Measurements from ENCODE around the gene UNC5C. TPM values are rescaled to one million over a fixed set of nuclear protein-coding genes. Genes with fewer than 3 reads are reported as not detected.

The UNC5C gene
- total and polyA plus RNA-seq, 2 of the 8 experiments (the other 6 are each of a cell fraction or from before 2014, with no cell fraction given): 0.30 to 1.3 TPM

DNA sequence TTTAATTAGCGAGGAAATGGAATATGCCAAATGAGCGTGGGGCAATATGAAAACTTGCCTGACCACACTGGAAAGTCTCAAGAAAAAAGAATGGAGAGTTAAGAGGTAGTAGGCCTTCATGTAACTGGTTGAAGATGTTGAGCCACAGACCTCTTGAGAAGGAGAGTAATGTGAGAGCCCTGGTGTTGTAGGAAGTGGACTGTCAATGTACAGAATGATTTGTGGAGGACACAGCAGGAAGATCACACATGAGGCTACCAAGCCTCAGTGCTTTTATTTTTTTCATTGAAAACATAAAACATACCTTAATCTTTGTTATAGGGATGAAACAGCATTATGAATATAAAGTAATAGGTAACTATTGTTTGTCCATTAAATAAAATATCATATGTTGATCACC is 331.6 kb downstream of the UNC5C start:
- DNase-seq (ENCODE audit: low read depth in 1 of 2, low spot score in 2 of 2) (no peak), FAIRE-seq (no peak)
- H3K14ac ChIP-seq (ENCODE audit: insufficient read length): no peak overlapping the region
- H2BK20ac ChIP-seq (ENCODE audit: low read length): no peak overlapping the region
- no peak overlapping the region for H3K4me3 ChIP-seq (ENCODE audit: extremely low read depth in 1 of 4, insufficient read depth in 2 of 4, low read depth in 3 of 4, low read length in 4 of 4)
- H3K79me2 ChIP-seq (ENCODE audit: control insufficient read depth in 1 of 2, insufficient read depth in 2 of 2, low read length in 2 of 2): no peaks in the 10 kb centered on the region
- no peak overlapping the region for H3K56ac ChIP-seq (replicated peaks; ENCODE audit: insufficient read length, low read depth, low read length)
- H3K23me2 ChIP-seq (ENCODE audit: low read depth, low read length): no peaks in the 10 kb centered on the region
- H3K9me3 ChIP-seq (ENCODE audit: insufficient read depth in 2 of 2, low read depth in 1 of 2, low read length in 1 of 2): no peaks in the 10 kb centered on the region
- H3K18ac ChIP-seq (ENCODE audit: extremely low read depth, low read length): no peak overlapping the region
- ChIA-PET POLR2A (ENCODE audit: partially characterized antibody) (no interaction called here), CTCF (ENCODE audit: partially characterized antibody) (interaction anchor here (1.7 kb wide), 1 partner anchor 12 kb away, joined by 4 read pairs; no protein-coding TSS in a partner anchor)
- no peak overlapping the region for H4K8ac ChIP-seq (ENCODE audit: extremely low read depth, insufficient read depth, low read length)
- H2BK120ac ChIP-seq (replicated peaks; ENCODE audit: low read depth, low read length): no peak overlapping the region
- H4K91ac ChIP-seq (replicated peaks; ENCODE audit: insufficient read length, low read length): no peak overlapping the region
- H3K9ac ChIP-seq (replicated peaks in 1 of 4; ENCODE audit: extremely low read depth in 1 of 4, low read depth in 3 of 4, low read length in 3 of 4): no peak overlapping the region
- no peaks in the 10 kb centered on the region for H3K27me3 ChIP-seq (replicated peaks in 1 of 4; ENCODE audit: control insufficient read depth in 3 of 4, extremely low read depth in 1 of 4, insufficient read depth in 3 of 4, low read length in 3 of 4)
- H3K36me3 ChIP-seq (ENCODE audit: control insufficient read depth in 2 of 4, insufficient read depth in 4 of 4, low read length in 3 of 4): no peaks in the 10 kb centered on the region
- H3K27ac ChIP-seq (ENCODE audit: low read depth, low read length): no peak overlapping the region
- H3K4me1 ChIP-seq (replicated peaks in 1 of 4; ENCODE audit: control insufficient read depth in 3 of 4, insufficient read depth in 4 of 4, low read length in 3 of 4): no peaks in the 10 kb centered on the region
- no peaks in the 10 kb centered on the region for H4K20me1 ChIP-seq (replicated peaks in 1 of 2; ENCODE audit: control insufficient read depth in 1 of 2, insufficient read depth in 2 of 2, low read length in 2 of 2)
- no peak overlapping the region for H2AFZ ChIP-seq (ENCODE audit: low read length)
- H3K79me1 ChIP-seq (ENCODE audit: low read depth, low read length): no peaks in the 10 kb centered on the region
- H3K4ac ChIP-seq (replicated peaks; ENCODE audit: insufficient read length, low read depth, low read length): no peak overlapping the region
- no peak overlapping the region for H4K5ac ChIP-seq (ENCODE audit: insufficient read length, low read depth, low read length)
- H2BK12ac ChIP-seq (ENCODE audit: low read depth, low read length): no peak overlapping the region
- no peak overlapping the region for H2BK15ac ChIP-seq (ENCODE audit: low read length)
- H3K4me2 ChIP-seq (ENCODE audit: insufficient read depth in 1 of 2, low read depth in 2 of 2, low read length in 2 of 2): no peak overlapping the region
- H2AK5ac ChIP-seq (ENCODE audit: low read depth, low read length): no peak overlapping the region
- WGBS, 2 experiments (ENCODE audit: extremely low coverage in 1 of 2, insufficient coverage in 1 of 2, insufficient read length in 1 of 2, insufficient replicate concordance in 2 of 2, low coverage in 1 of 2, low lambda C conversion rate in 2 of 2, missing lambda C conversion rate in 1 of 2): 88% methylated on average over 2 of the region's 2 CpGs; no CpG with 5 or more reads in 1 of the 2 experiments
- no peak overlapping the region for H2BK5ac ChIP-seq (ENCODE audit: low read depth, low read length)
- no peak overlapping the region for H3K23ac ChIP-seq (ENCODE audit: insufficient read length)
- TF ChIP-seq TAF7 (optimal IDR thresholded peaks at IDR 0.05; ENCODE audit: borderline replicate concordance, low read depth, low read length): no peak
- no peak for TF ChIP-seq KDM5A (IDR thresholded peaks at IDR 0.05; ENCODE audit: low read length)
- no peak for TF ChIP-seq GTF2F1 (IDR thresholded peaks at IDR 0.05; ENCODE audit: borderline replicate concordance, low read depth, low read length)
- no peak for TF ChIP-seq ZNF274 (IDR thresholded peaks at IDR 0.05; ENCODE audit: borderline replicate concordance, extremely low read depth, low read length)
- TF ChIP-seq HDAC6 (IDR thresholded peaks at IDR 0.05; ENCODE audit: low read depth, low read length): no peak
- TF ChIP-seq MAFK (IDR thresholded peaks at IDR 0.05; ENCODE audit: low read depth, low read length): no peak
- TF ChIP-seq TEAD4 (IDR thresholded peaks at IDR 0.05; ENCODE audit: low read depth, low read length): no peak
- TF ChIP-seq, protein P1, sequence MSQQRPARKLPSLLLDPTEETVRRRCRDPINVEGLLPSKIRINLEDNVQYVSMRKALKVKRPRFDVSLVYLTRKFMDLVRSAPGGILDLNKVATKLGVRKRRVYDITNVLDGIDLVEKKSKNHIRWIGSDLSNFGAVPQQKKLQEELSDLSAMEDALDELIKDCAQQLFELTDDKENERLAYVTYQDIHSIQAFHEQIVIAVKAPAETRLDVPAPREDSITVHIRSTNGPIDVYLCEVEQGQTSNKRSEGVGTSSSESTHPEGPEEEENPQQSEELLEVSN (IDR thresholded peaks at IDR 0.05): no peak
- no peak for TF ChIP-seq CTBP2 (IDR thresholded peaks at IDR 0.05; ENCODE audit: borderline replicate concordance, insufficient read depth, insufficient read length, low read length)
- TF ChIP-seq EP300 (IDR thresholded peaks at IDR 0.05; ENCODE audit: borderline replicate concordance in 1 of 2, low read depth in 2 of 2, low read length in 2 of 2): no peak
- no peak for TF ChIP-seq SUZ12 (IDR thresholded peaks at IDR 0.05; ENCODE audit: low read length)
- TF ChIP-seq HDAC2 (IDR thresholded peaks at IDR 0.05; ENCODE audit: borderline replicate concordance in 1 of 2, low read depth in 2 of 2, low read length in 2 of 2): no peak
- TF ChIP-seq SP4 (IDR thresholded peaks at IDR 0.05; ENCODE audit: low read length): no peak
